Esophagus squamous epithelium (tissue), 5 donors: ENCODE measurements around the gene RXFP3. TPM values are rescaled to one million over a fixed set of nuclear protein-coding genes. Genes with fewer than 3 reads are reported as not detected.

Experiments used
- DNase-seq: peaks from one replicate; lab custom pipeline; 2025; lab: John Stamatoyannopoulos, UW
- H3K27ac ChIP-seq, 4 donors: fragments of 200-600 bp; sonication (generic); one replicate each; pipeline ENCODE4 v1.5.1; 2016 to 2019; ENCODE audit warnings: mild to moderate bottlenecking in 1 of 4
- H3K27me3 ChIP-seq, 4 donors: fragments of 200-600 bp; sonication (generic); 1 replicate in 3 of 4; 2 replicates in 1 of 4; pipeline versions ENCODE4 v1.5.1 to v1.6.0; 2017 to 2021; ENCODE audit warnings: antibody characterized with exemption in 1 of 4
- H3K36me3 ChIP-seq, 3 donors: fragments of 200-600 bp; sonication (generic); one replicate each; pipeline ENCODE4 v1.5.1; 2016 to 2019
- H3K4me1 ChIP-seq, 3 donors: fragments of 200-600 bp; sonication (generic); one replicate each; pipeline ENCODE4 v1.5.1; 2017 to 2019
- H3K4me3 ChIP-seq, 4 donors: fragments of 200-600 bp; sonication (generic); 1 replicate in 3 of 4; 2 replicates in 1 of 4; pipeline ENCODE4 v1.5.1; 2016 to 2019; ENCODE audit warnings: mild to moderate bottlenecking in 2 of 4, moderate library complexity in 1 of 4
- H3K9me3 ChIP-seq, 3 donors: fragments of 200-600 bp; sonication (generic); one replicate each; pipeline ENCODE4 v1.5.1; 2016 to 2019
- POLR2A ChIP-seq, 4 donors: fragments of 450-650 bp; IDR thresholded peaks; one replicate each; pipeline ENCODE4 v1.6.1; 2017; ENCODE audit warnings: antibody characterized with exemption in 4 of 4, mild to moderate bottlenecking in 4 of 4, moderate library complexity in 3 of 4
- WGBS, 2 donors: methylation state at CpG; one replicate each; pipeline ENCODE4 v1.1.5; 2018; 5-methylcytosine and 5-hydroxymethylcytosine counted together
- intact Hi-C: fragments of 100-400 bp; cut with DNase I; formaldehyde crosslinking; loops from one replicate; pipeline ENCODE4 v1.15.0; 2022
- total RNA-seq, 4 donors: library from RNA; depleted of rRNA; stranded (reverse); fragments of >200 nt; gene quantifications; one replicate each; pipeline ENCODE4 v1.1.0, GENCODE V29; 2016
- TF ChIP-seq, protein P1 (sequence below), 6 experiments: fragments of 450-650 bp in 4 of 6; fragments of 200-600 bp in 2 of 6; sonication (generic) in 2 of 6; IDR thresholded peaks; one replicate each; pipeline ENCODE4 v1.5.1; 2016 to 2019; ENCODE audit warnings: antibody characterized with exemption in 6 of 6, mild to moderate bottlenecking in 4 of 6, moderate library complexity in 4 of 6
- donor health status: DM: yes; HTN: yes; CAD: no.

The RXFP3 gene
- total RNA-seq, 4 donors from 2014 or later: not detected

DNA sequence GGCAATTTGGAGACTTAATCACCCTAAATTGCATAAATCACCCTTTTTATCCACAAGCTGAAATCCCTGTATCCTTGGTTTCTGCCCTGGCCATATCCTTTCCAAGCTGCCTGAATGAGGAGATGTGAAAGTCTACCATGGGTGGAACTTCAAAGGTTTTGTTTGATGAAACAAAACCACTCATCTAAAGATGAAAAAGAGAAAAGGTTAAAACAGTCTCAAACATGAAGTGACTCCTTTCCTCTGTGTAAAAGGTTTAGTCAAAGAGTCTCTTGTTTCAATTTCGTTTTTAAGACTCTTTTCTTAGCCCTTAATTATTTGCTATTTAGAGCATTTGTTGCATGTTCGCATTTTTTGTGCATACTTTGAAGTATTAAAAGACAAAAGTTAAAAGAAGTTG, 37.1 kb downstream of the RXFP3 start:
- H3K9me3 ChIP-seq: no peaks in the 10 kb centered on the region
- TF ChIP-seq POLR2A (IDR thresholded peaks at IDR 0.05): no peak
- TF ChIP-seq, protein P1, sequence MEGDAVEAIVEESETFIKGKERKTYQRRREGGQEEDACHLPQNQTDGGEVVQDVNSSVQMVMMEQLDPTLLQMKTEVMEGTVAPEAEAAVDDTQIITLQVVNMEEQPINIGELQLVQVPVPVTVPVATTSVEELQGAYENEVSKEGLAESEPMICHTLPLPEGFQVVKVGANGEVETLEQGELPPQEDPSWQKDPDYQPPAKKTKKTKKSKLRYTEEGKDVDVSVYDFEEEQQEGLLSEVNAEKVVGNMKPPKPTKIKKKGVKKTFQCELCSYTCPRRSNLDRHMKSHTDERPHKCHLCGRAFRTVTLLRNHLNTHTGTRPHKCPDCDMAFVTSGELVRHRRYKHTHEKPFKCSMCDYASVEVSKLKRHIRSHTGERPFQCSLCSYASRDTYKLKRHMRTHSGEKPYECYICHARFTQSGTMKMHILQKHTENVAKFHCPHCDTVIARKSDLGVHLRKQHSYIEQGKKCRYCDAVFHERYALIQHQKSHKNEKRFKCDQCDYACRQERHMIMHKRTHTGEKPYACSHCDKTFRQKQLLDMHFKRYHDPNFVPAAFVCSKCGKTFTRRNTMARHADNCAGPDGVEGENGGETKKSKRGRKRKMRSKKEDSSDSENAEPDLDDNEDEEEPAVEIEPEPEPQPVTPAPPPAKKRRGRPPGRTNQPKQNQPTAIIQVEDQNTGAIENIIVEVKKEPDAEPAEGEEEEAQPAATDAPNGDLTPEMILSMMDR (IDR thresholded peaks at IDR 0.05): no peak
- no peak for DNase-seq
- no peaks in the 10 kb centered on the region for H3K27me3 ChIP-seq
- peaks cover 0 to 11% (median 0%) of the 10 kb centered on the region in 3 donors for H3K4me1 ChIP-seq
- 44 to 58% methylated on average over 2 of the region's 2 CpGs for WGBS, 2 donors
- H3K27ac ChIP-seq: no peak overlapping the region
- no peak overlapping the region for H3K4me3 ChIP-seq
- no peaks in the 10 kb centered on the region for H3K36me3 ChIP-seq
- intact Hi-C loops: no loop called here

DNA sequence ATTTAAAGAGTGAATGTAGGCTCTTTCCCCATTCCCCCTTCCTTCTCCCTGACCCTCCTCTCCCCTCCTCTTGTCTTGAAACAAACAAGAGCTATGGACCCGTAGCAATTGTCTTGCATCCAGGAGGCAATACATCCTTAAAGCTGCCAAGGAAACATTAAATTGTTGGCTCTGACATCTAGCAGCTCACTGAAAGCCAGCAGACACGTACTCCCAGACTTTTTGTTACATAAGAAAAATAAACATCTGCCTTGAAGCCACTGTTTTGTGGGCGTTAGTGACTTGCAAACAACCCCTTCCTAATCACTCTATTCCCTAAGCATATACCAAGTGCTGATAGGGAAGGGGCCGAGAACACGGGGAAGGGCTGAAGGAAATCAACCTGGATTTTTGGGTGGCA, 39.7 kb downstream of the RXFP3 start:
- no peaks in the 10 kb centered on the region for H3K36me3 ChIP-seq
- no peak overlapping the region for H3K4me3 ChIP-seq
- no peak overlapping the region for H3K27ac ChIP-seq
- no peaks in the 10 kb centered on the region for H3K9me3 ChIP-seq
- peaks cover 0 to 5% (median 0%) of the 10 kb centered on the region in 3 donors for H3K4me1 ChIP-seq
- no peak for DNase-seq
- no peak for TF ChIP-seq POLR2A (IDR thresholded peaks at IDR 0.05)
- TF ChIP-seq, protein P1 (IDR thresholded peaks at IDR 0.05): no peak
- WGBS, 2 donors: 16 to 30% methylated on average over 5 of the region's 5 CpGs
- intact Hi-C loops: no loop called here
- H3K27me3 ChIP-seq: no peaks in the 10 kb centered on the region

DNA sequence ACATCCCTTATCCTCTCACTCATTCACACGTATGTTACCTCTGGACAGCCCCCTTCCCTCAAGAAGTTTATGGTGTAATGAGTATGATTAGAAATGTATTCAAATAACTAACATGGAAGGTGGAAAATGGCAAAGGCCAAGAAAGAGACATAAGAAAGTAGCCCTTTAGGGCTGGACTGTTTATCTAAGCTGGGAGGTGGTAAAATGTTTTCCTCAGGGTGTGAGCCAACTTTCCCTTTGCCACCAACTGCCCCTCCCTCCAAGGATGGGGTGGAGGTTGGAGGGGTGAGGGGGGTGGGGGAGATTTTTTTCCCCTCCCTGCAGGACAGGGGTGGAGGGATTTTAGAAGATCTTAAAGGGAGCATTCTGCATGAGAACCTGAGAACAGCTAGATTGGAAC, 40.1 kb downstream of the RXFP3 start:
- Histone ChIP-seq H3K4me3 (no peak overlapping the region), H3K27ac (no peak overlapping the region), H3K27me3 (no peaks in the 10 kb centered on the region), H3K4me1 (peaks cover 0 to 5% (median 0%) of the 10 kb centered on the region in 3 donors), H3K9me3 (no peaks in the 10 kb centered on the region), H3K36me3 (no peaks in the 10 kb centered on the region)
- TF ChIP-seq, protein P1 (IDR thresholded peaks at IDR 0.05): no peak
- no peak for TF ChIP-seq POLR2A (IDR thresholded peaks at IDR 0.05)
- no peak for DNase-seq
- intact Hi-C loops: no loop called here
- 69 to 85% methylated on average over 1 of the region's 1 CpG for WGBS, 2 donors

DNA sequence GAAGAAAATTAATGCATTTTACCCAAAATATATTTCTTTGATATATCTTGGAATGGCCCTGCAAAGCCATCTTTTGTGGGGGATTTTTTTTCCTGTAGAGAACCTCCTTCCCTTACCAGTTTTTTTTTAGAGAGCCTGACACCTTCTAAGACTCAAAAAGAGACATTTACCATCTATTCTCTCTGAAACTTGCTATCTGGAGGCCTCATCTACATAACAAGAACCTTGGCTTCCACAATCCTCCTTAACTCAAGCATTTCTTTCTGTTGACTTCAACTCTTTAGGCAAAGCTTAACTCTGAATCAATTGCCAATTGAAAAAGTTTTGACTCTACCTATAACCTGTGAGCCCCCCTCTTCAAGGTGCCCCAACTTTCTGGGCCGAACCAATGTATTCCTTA, 42.1 kb downstream of the RXFP3 start:
- no peaks in the 10 kb centered on the region for H3K27me3 ChIP-seq
- H3K4me3 ChIP-seq: no peak overlapping the region
- H3K36me3 ChIP-seq: no peaks in the 10 kb centered on the region
- H3K27ac ChIP-seq: no peak overlapping the region
- 85 to 100% methylated on average over 1 of the region's 1 CpG for WGBS, 2 donors
- TF ChIP-seq, protein P1 (IDR thresholded peaks at IDR 0.05): no peak
- no peak for TF ChIP-seq POLR2A (IDR thresholded peaks at IDR 0.05)
- H3K4me1 ChIP-seq: peaks cover 0 to 9% (median 0%) of the 10 kb centered on the region in 3 donors
- intact Hi-C loops: no loop called here
- H3K9me3 ChIP-seq: no peaks in the 10 kb centered on the region
- DNase-seq: no peak

DNA sequence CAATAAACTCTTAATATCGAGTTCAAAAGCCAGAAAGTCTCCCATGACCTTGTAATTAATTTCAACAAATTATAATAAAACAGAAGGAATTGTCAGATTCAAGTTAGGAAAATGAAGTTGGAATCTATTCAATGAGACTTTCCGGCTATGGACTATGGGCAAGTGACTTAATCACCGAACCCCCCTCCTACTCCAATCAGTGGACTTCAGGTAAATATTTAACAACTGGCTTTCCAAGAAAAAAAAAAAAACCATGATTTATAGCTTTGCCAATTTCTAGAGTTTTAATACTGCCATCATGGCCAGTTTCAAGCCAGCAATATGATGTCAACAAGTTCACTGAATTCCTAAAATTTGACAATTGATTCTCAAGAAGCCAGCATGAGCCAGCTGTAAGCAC, 43.8 kb downstream of the RXFP3 start:
- H3K36me3 ChIP-seq: no peaks in the 10 kb centered on the region
- no peaks in the 10 kb centered on the region for H3K27me3 ChIP-seq
- intact Hi-C loops: no loop called here
- no peak overlapping the region for H3K27ac ChIP-seq
- TF ChIP-seq POLR2A (IDR thresholded peaks at IDR 0.05): no peak
- TF ChIP-seq, protein P1 (IDR thresholded peaks at IDR 0.05): no peak
- no peak for DNase-seq
- H3K4me1 ChIP-seq: peaks cover 0 to 4% (median 0%) of the 10 kb centered on the region in 3 donors
- 90 to 92% methylated on average over 3 of the region's 3 CpGs for WGBS, 2 donors
- no peak overlapping the region for H3K4me3 ChIP-seq
- no peaks in the 10 kb centered on the region for H3K9me3 ChIP-seq
